Smooth muscle cell (in vitro differentiated cells): ENCODE results near the gene LLGL1. TPM values are rescaled to one million over a fixed set of nuclear protein-coding genes. Genes with fewer than 3 reads are reported as not detected.

Source experiments
- DNase-seq: peaks from one replicate; lab custom pipeline; 2025; ENCODE audit not compliant: unreplicated experiment; lab: John Stamatoyannopoulos, UW
- H2AFZ ChIP-seq: fragments of 200-600 bp; sonication (generic); 2 replicates; pipeline ENCODE4 v1.6.0; 2016; ENCODE audit warnings: antibody characterized with exemption, low read depth, mild to moderate bottlenecking
- H3F3A ChIP-seq: fragments of 200-600 bp; sonication (generic); 2 replicates; pipeline ENCODE4 v1.6.0; 2017; ENCODE audit warnings: antibody characterized with exemption, low read depth
- H3K27ac ChIP-seq: fragments of 200-600 bp; sonication (generic); 2 replicates; pipeline ENCODE4 v1.5.1; 2016; ENCODE audit warnings: low read depth, mild to moderate bottlenecking
- H3K27me3 ChIP-seq: fragments of 200-600 bp; sonication (generic); 2 replicates; pipeline ENCODE4 v1.6.1; 2016; ENCODE audit warnings: low read depth, mild to moderate bottlenecking
- H3K36me3 ChIP-seq: fragments of 200-600 bp; sonication (generic); 2 replicates; pipeline ENCODE4 v1.5.1; 2016; ENCODE audit warnings: low read depth
- H3K4me1 ChIP-seq: fragments of 200-600 bp; sonication (generic); 2 replicates; pipeline ENCODE4 v1.5.1; 2016; ENCODE audit warnings: low read depth
- H3K4me2 ChIP-seq: fragments of 200-600 bp; sonication (generic); 2 replicates; pipeline ENCODE4 v1.6.0; 2016; ENCODE audit warnings: mild to moderate bottlenecking
- H3K4me3 ChIP-seq: fragments of 200-600 bp; sonication (generic); 2 replicates; pipeline ENCODE4 v1.5.1; 2016; ENCODE audit warnings: mild to moderate bottlenecking
- H3K79me2 ChIP-seq: fragments of 200-600 bp; sonication (generic); 2 replicates; pipeline ENCODE4 v1.6.0; 2016; ENCODE audit warnings: low read depth, mild to moderate bottlenecking
- H3K9ac ChIP-seq: fragments of 200-600 bp; sonication (generic); 2 replicates; pipeline ENCODE4 v1.6.0; 2016; ENCODE audit warnings: low read depth
- H3K9me3 ChIP-seq: fragments of 200-600 bp; sonication (generic); replicated peaks from 2 replicates; pipeline ENCODE4 v1.5.1; 2016; ENCODE audit warnings: low read depth
- H4K20me1 ChIP-seq: fragments of 200-600 bp; sonication (generic); 2 replicates; pipeline ENCODE4 v1.6.0; 2016; ENCODE audit warnings: low read depth
- WGBS: methylation state at CpG from one replicate; pipeline ENCODE4 v1.1.7; 2016; ENCODE audit warnings: low lambda C conversion rate; 5-methylcytosine and 5-hydroxymethylcytosine counted together
- polyA plus RNA-seq: library from polyadenylated mRNA; unstranded; fragments of >200 nt; fragmentation: Nextera tagmentation; extraction: Ambion mirVana; gene quantifications from 2 replicates; pipeline ENCODE4 v1.2.1, GENCODE V29; 2016
- total RNA-seq: library from RNA; depleted of rRNA; stranded (reverse); fragments of >200 nt; gene quantifications from 2 replicates; pipeline ENCODE4 v1.2.3, GENCODE V29; 2014
- TF ChIP-seq, protein P1 (sequence below): fragments of 200-600 bp; sonication (generic); IDR thresholded peaks from 2 replicates; pipeline ENCODE4 v1.5.1; 2017; ENCODE audit warnings: borderline replicate concordance, mild to moderate bottlenecking, antibody characterized with exemption; ENCODE audit not compliant: insufficient read depth, poor library complexity, severe bottlenecking

LLGL1 gene
- total and polyA plus RNA-seq, 2 experiments from 2014 or later: 8.5 to 37.7 TPM

DNA sequence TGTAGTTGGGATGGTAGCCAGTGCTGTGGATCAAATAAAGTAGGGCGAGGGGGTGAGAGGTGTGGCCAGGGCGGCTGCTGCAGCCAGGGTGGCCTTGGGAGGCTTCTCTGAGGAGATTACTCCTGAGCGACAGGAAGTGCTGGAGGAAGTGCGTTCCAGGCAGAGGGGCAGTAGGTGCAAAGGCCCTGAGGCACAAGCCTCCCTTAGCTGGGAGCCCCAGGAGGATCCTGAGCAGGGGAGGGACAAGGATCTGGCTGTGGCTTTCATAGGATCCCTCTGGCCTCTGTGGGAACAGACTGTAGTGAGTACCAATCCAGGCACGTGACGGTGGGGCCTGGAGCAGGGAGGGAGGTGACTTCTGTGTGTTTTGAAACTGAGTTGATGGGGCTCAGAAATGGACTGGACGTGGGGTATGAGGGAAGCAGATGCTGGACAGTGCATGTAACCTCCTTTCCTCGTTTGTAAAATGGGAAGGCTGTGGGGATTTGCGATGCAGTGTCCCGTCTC lies 2.8 kb downstream of the LLGL1 start:
- Histone ChIP-seq H3K9me3 (no peaks in the 10 kb centered on the region), H3K4me1 (peaks cover 43% of the 10 kb centered on the region), H3K27ac (no peak overlapping the region), H4K20me1 (peaks cover 69% of the 10 kb centered on the region), H3K79me2 (peaks cover 59% of the 10 kb centered on the region), H3K4me3 (no peak overlapping the region), H3F3A (no peaks in the 10 kb centered on the region), H3K9ac (no peak overlapping the region), H3K4me2 (no peak overlapping the region), H3K36me3 (no peaks in the 10 kb centered on the region), H3K27me3 (no peaks in the 10 kb centered on the region), H2AFZ (no peak overlapping the region)
- no peak for DNase-seq
- TF ChIP-seq, protein P1, sequence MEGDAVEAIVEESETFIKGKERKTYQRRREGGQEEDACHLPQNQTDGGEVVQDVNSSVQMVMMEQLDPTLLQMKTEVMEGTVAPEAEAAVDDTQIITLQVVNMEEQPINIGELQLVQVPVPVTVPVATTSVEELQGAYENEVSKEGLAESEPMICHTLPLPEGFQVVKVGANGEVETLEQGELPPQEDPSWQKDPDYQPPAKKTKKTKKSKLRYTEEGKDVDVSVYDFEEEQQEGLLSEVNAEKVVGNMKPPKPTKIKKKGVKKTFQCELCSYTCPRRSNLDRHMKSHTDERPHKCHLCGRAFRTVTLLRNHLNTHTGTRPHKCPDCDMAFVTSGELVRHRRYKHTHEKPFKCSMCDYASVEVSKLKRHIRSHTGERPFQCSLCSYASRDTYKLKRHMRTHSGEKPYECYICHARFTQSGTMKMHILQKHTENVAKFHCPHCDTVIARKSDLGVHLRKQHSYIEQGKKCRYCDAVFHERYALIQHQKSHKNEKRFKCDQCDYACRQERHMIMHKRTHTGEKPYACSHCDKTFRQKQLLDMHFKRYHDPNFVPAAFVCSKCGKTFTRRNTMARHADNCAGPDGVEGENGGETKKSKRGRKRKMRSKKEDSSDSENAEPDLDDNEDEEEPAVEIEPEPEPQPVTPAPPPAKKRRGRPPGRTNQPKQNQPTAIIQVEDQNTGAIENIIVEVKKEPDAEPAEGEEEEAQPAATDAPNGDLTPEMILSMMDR: no peak
- WGBS: 93% methylated on average over 10 of the region's 10 CpGs

DNA sequence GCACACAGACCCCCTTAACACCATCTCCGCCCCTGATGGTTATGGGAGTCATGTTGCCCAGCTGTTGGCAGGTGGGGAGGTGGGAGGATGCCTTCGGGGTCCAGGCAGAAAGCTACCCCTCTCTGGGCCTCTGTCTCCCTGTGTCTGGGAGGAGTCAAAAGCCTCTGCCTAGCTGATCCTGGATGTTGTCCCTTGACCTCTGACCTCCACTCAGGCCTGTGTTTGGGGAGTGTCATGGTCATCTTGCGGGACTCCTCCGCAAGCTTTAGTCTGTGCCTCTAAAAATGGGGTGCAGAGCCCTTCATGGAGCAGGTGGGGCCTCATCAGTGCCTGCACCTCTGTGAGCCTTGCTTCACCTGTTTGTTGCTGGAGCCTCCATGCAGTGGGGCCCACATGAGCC lies 3.8 kb downstream of the LLGL1 start:
- no peak overlapping the region for H3K4me2 ChIP-seq
- peaks cover 59% of the 10 kb centered on the region for H3K79me2 ChIP-seq
- H3K9me3 ChIP-seq: no peaks in the 10 kb centered on the region
- H3K9ac ChIP-seq: no peak overlapping the region
- no peak overlapping the region for H3K27ac ChIP-seq
- TF ChIP-seq, protein P1: no peak
- H2AFZ ChIP-seq: no peak overlapping the region
- WGBS: 95% methylated on average over 4 of the region's 4 CpGs
- no peaks in the 10 kb centered on the region for H3K27me3 ChIP-seq
- no peaks in the 10 kb centered on the region for H3F3A ChIP-seq
- H3K36me3 ChIP-seq: no peaks in the 10 kb centered on the region
- H3K4me3 ChIP-seq: no peak overlapping the region
- H4K20me1 ChIP-seq: peaks cover 78% of the 10 kb centered on the region
- no peak for DNase-seq
- H3K4me1 ChIP-seq: peaks cover 35% of the 10 kb centered on the region

DNA sequence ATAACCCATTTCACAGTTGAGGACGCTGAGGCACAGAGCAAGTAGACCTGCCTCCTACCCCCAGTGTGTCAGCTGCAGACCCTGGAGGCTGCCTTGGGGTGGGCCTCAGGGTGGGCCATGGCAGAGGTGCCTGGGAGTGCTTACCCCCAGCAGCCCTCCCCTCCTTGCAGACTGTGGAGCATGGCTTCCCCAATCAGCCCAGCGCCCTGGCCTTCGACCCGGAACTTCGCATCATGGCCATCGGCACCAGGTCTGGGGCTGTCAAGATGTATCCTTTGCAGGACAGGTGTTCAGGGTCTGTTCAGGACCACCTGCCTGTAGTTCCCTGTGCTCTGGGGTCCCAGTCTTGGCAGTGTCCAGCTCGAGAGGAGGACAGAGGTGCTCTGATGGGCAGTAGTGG lies 4.3 kb downstream of the LLGL1 start:
- Histone ChIP-seq H3K4me1 (peaks cover 32% of the 10 kb centered on the region), H3K36me3 (no peaks in the 10 kb centered on the region), H3F3A (no peaks in the 10 kb centered on the region), H3K27me3 (no peaks in the 10 kb centered on the region), H3K9me3 (no peaks in the 10 kb centered on the region), H2AFZ (no peak overlapping the region), H3K9ac (no peak overlapping the region), H4K20me1 (peaks cover 78% of the 10 kb centered on the region), H3K79me2 (peaks cover 59% of the 10 kb centered on the region), H3K4me2 (no peak overlapping the region), H3K27ac (no peak overlapping the region), H3K4me3 (no peak overlapping the region)
- TF ChIP-seq, protein P1: no peak
- 97% methylated on average over 7 of the region's 7 CpGs for WGBS
- no peak for DNase-seq
